ENCODE measurements around the gene NAT16. TPM values are rescaled to one million over a fixed set of nuclear protein-coding genes. Genes with fewer than 3 reads are reported as not detected.

NAT16 gene
- 0.10 to 0.17 TPM (median 0.14 TPM) in 5 replicates for total RNA-seq (2022; extraction: Qiagen RNA extraction)

DNA sequence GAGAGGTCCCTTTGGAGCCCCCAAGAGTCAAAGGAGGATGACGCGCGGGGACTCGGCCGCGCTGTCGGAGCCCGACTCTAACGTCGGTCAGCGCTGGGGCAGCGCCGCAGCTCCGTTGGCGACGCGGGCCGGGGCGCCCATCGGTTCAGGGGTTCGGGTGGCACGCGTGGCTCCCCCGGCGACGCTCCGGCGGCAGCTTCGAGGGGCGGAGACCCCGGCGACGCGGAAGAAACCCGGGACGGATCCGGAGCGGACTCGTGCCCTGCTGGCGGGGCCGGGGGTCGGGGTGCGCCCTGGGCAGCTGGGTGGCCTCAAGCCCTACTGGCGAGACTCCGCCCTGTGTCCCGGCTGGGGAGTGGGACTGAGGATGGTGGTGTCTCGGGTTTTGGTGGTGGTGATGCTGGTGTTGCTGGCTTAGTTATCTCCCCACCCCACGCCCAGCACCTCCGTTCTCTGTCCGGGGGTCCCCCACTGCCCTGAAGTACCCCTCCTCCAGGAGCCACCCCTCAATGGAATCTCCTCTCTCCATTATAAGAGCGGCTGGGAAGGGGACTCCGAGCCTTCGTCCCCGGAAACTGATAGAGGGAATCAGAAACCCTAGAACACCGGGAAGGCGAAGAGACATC, at the start of gene NAT16:
NAT16 (minus strand) TSS at position 164 of the 626 bp plus-strand sequence. CDS start 5,486 bp downstream, outside the sequence.

DNA sequence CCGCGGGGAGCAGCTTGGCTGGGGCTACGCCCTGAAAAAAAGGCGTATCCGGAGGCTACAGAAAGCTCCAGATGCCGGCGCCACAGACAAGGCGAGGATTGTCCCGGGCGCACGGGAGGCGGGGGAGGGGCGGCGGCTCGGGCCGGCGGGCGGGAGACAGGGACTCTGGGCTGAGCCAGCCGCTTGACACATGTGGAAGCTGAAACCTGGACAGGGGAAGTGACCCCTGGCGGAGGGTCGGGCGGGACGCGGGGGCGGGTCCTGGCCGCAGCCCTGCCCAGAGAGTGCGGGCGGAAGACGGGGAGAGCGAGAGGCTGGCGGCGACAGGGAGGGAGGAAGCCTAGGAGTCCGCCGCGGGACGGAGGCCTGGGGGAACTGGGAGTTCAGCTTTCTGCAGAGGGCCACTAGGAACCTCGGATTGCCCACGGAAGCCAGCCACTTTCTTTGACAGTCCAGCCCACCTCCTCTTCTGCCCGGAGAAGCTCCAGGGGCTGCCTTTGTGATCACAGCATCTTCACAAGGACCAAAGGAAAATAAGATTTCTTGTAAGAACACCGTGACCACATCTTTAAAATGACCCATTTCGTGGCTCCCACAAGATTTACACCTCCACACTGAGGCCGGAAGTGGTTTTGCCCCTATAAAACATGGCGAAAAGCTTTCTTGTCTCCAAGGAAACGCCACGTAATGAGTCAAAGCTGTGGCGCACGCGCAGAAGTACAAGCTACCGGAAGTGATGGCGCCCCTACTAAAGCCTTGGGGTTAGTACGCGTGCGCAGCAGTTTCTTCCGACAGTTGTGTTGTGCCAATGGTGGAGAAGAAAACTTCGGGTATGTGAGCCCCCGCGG, 37.5 kb upstream of the NAT16 start, which contains the start of the genes PLOD3 and ZNHIT1:
PLOD3 (minus strand) TSS at position 194 of the 848 bp plus-strand sequence. CDS start 307 bp downstream, outside the sequence.
ZNHIT1 (plus strand) TSS at position 778 of the 848 bp plus-strand sequence; CDS start at position 809, 31 bp downstream.

DNA sequence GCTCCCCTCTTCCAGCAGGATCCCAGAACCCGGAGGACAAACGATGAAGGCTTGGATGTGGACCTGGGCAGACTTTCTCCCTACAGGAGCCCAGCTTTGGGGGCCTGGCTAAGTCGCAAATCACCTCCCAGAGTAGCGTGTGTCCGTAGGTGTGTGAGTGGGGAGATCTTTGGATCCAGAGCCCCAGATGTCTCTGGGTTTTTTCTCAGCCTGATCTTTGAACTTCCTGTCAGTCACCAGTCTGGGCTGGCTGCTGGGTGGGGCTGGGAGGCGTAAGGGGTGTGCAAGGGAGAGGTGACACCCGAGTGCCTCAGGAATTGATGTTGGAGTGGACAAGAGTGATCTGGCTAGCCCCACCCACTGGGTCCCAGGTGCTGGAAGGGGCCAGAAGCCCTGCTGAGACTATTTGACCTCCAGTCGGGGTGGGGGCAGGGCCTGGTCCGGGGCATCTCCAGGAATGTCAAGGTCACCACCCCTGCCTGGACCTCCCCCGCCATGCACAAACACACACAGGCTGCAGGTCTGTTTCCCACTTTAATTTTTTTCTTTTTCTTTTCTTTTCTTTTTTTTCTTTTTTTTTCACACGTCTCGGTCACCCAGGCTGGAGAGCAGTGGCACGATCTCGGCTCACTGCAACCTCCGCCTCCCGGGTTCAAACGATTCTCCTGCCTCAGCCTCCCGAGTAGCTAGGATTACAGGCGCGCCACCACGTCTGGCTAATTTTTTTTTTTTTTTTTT, 20.9 kb upstream of the NAT16 start, which contains the start of gene MOGAT3:
MOGAT3 (minus strand) TSS at position 175 of the 738 bp plus-strand sequence. CDS start 182 bp downstream, outside the sequence.

DNA sequence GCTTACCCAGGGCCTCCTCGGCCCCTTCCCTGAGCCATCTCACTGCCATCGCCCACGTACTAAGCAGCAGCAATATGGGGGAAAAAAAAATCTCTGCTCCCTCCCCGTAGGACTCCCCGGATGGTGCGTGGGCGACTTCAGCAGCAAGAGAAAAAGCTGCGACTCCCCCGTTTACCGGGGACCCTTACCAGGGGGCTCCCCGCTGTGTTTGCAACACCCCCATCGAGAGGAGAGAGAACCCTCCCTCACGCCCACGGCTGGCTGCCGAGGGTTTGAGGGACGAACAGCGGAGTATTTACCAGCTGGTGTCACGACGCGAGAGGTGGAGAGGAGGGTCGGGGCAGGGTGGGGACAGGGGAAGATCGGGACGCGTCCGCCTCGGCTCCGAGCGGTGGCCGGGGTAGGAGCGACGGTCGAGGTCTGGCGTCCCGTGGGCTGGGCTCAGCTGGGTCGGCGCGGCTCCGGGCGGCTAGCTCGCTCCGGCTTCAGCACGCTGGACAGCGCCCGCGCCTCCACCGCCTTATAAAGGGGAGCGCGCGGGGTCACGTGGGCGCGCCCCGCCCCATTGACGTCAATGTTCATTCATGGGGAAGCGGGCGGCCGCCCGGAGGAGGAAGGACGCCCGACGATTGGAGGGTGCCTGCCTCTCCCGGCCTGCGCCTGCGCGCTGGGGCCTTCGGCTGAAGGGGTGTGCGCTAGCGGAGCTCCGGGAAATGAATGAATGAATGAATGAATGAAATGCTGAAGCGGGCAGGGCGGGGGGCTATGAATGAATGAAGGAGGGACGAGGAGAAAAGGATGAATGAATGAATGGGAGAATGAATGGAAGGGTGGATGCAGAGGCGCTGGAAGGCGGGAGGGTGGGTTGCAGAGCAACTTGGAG, 14.8 kb downstream of the NAT16 start, which contains the start of gene VGF:
VGF (minus strand) TSS at position 495 of the 883 bp plus-strand sequence. CDS start 726 bp downstream, outside the sequence.

DNA sequence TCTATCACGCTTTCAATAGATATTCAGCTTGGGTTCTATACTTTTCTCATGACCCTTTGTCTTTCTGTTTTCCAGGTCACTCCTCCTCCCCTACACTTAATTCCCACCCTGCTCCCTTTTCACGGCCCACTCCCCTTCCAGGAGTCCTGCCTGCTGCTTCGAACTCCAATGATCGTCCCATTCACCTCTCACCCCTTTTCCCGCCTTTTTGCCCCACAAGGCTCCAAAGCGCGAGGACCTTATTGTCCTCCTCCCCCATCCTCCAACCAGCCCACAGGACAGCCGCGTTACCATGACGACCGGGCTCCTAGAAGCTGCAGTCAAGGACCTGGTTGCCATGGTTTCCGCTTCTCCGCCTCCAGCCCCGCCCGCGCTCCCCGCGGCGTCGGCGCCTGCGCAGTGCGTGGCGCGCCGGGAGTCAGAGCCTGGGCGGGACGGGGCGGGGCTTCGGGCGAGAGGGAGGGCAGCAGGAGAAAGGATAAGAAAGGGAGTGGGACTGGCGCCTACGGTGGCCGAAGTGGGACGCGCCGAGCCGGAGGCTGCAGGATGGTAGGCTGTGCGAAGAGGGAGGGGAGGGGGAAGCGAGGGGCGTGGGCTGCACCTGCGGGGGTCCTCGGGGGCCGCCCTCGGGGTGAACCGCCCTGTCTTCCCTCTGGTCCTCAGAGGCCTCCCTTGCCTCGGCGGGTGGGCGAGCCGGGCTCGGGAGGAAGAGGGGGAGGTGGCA, 26.0 kb downstream of the NAT16 start, which contains the start of gene AP1S1:
AP1S1 (plus strand) TSS at position 508 of the 724 bp plus-strand sequence; CDS start at position 547, 39 bp downstream.

DNA sequence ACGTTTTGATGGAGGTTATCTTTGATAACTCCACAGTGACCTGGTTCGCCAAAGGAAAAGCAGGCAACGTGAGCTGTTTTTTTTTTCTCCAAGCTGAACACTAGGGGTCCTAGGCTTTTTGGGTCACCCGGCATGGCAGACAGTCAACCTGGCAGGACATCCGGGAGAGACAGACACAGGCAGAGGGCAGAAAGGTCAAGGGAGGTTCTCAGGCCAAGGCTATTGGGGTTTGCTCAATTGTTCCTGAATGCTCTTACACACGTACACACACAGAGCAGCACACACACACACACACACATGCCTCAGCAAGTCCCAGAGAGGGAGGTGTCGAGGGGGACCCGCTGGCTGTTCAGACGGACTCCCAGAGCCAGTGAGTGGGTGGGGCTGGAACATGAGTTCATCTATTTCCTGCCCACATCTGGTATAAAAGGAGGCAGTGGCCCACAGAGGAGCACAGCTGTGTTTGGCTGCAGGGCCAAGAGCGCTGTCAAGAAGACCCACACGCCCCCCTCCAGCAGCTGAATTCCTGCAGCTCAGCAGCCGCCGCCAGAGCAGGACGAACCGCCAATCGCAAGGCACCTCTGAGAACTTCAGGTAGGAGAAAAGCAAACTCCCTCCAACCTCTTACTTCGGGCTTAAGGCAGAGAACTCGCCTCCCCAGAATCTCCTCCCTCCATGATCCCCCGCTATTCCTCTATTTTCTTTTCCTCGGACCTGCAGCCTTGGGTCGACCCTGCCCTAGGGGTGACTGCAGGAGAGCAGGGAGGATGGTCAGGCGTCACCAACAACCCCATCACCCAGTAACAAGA, 53.2 kb downstream of the NAT16 start, which contains the start of gene SERPINE1:
SERPINE1 (plus strand) TSS at position 454 of the 809 bp plus-strand sequence. CDS start 1,290 bp downstream, outside the sequence.

Other genes with a start within 250 kb of the NAT16 start
- gene MUC3A, start 230.8 kb downstream of the NAT16 start, total RNA-seq (2022; extraction: Qiagen RNA extraction): 14.0 to 19.4 TPM (median 17.8 TPM) in 5 replicates
- gene MUC12, start 210.7 kb downstream of the NAT16 start, total RNA-seq (2022; extraction: Qiagen RNA extraction): 15.1 to 20.6 TPM (median 20.0 TPM) in 5 replicates
- 0.02 to 0.14 TPM (median 0.02 TPM) in 5 replicates for gene MUC17, start 160.2 kb downstream of the NAT16 start, total RNA-seq (2022; extraction: Qiagen RNA extraction)
- 10.5 to 14.9 TPM (median 12.8 TPM) in 5 replicates for gene TRIM56, start 94.8 kb downstream of the NAT16 start, total RNA-seq (2022; extraction: Qiagen RNA extraction)
- 1,104 to 1,398 TPM (median 1,160 TPM) in 5 replicates for gene SERPINE1, start 53.2 kb downstream of the NAT16 start, total RNA-seq (2022; extraction: Qiagen RNA extraction)
- 143 to 158 TPM (median 150 TPM) in 5 replicates for gene AP1S1, start 25.8 kb downstream of the NAT16 start, total RNA-seq (2022; extraction: Qiagen RNA extraction)
- gene VGF, start 14.7 kb downstream of the NAT16 start, total RNA-seq (2022; extraction: Qiagen RNA extraction): 10.5 to 26.2 TPM (median 16.4 TPM) in 5 replicates
- not detected in 5 replicates for gene MOGAT3, start 20.7 kb upstream of the NAT16 start, total RNA-seq (2022; extraction: Qiagen RNA extraction)
- gene PLOD3, start 37.3 kb upstream of the NAT16 start, total RNA-seq (2022; extraction: Qiagen RNA extraction): 68.9 to 85.9 TPM (median 81.7 TPM) in 5 replicates
- gene ZNHIT1, start 37.9 kb upstream of the NAT16 start, total RNA-seq (2022; extraction: Qiagen RNA extraction): 78.6 to 107 TPM (median 95.2 TPM) in 5 replicates
- 7.7 to 15.5 TPM (median 13.1 TPM) in 5 replicates for gene CLDN15, start 57.5 kb upstream of the NAT16 start, total RNA-seq (2022; extraction: Qiagen RNA extraction)
- gene FIS1, start 64.8 kb upstream of the NAT16 start, total RNA-seq (2022; extraction: Qiagen RNA extraction): 129 to 152 TPM (median 146 TPM) in 5 replicates
- 51.1 to 58.0 TPM (median 53.0 TPM) in 5 replicates for gene IFT22, start 141.5 kb upstream of the NAT16 start, total RNA-seq (2022; extraction: Qiagen RNA extraction)
- 0.32 to 0.58 TPM (median 0.49 TPM) in 5 replicates for gene COL26A1, start 182.6 kb upstream of the NAT16 start, total RNA-seq (2022; extraction: Qiagen RNA extraction)

Data from A549 treated with CORT108297 at 1 μM for 4 hours (cell line).